Measurements from ENCODE around the gene MAPK8IP3. TPM values are rescaled to one million over a fixed set of nuclear protein-coding genes. Genes with fewer than 3 reads are reported as not detected.

Gene MAPK8IP3
- total RNA-seq, 1 donor from 2014 or later: 201 TPM

GRCh38 chr16:1766701-1767100 lies 60.7 kb downstream of the MAPK8IP3 start:
- ATAC-seq (ENCODE audit: low read depth) (no peak), DNase-seq (no peak)
- H3K27ac Mint-ChIP-seq: no peak overlapping the region
- H3K4me1 Mint-ChIP-seq: peaks cover 9% of the 10 kb centered on the region
- TF ChIP-seq CTCF (IDR thresholded peaks at IDR 0.05): no peak
- ChIA-PET CTCF (no interaction called here), POLR2A (no interaction called here)
- H3K4me3 Mint-ChIP-seq: no peak overlapping the region
- H3K27me3 Mint-ChIP-seq: no peaks in the 10 kb centered on the region
- H3K36me3 Mint-ChIP-seq (ENCODE audit: low read depth): peaks cover 54% of the 10 kb centered on the region
- H3K9me3 Mint-ChIP-seq: no peaks in the 10 kb centered on the region
- intact Hi-C loops (cut with micrococcal nuclease): no loop called here

- ChIA-PET CTCF (no interaction called here), POLR2A (interaction anchor here (1.9 kb wide), 1 partner anchor 62 kb away, joined by 10 read pairs; the partner anchor contains the start of gene MAPK8IP3)
- no peak for DNase-seq
- Mint-ChIP-seq H3K4me1 (peaks cover 16% of the 10 kb centered on the region), H3K4me3 (no peak overlapping the region), H3K9me3 (no peaks in the 10 kb centered on the region), H3K27ac (no peak overlapping the region), H3K27me3 (no peaks in the 10 kb centered on the region), H3K36me3 (ENCODE audit: low read depth) (peaks cover 53% of the 10 kb centered on the region)
- intact Hi-C loops (cut with micrococcal nuclease): no loop called here
- no peak for ATAC-seq (ENCODE audit: low read depth)
- TF ChIP-seq CTCF (IDR thresholded peaks at IDR 0.05): no peak
Measured at GRCh38 chr16:1767116-1767994, 61.4 kb downstream of the MAPK8IP3 start.

GRCh38 chr16:1768061-1768766 lies 62.2 kb downstream of the MAPK8IP3 start:
- H3K27ac Mint-ChIP-seq: peak overlapping the region; percentile 35
- DNase-seq: no peak
- no peaks in the 10 kb centered on the region for H3K9me3 Mint-ChIP-seq
- no peak for ATAC-seq (ENCODE audit: low read depth)
- no peak overlapping the region for H3K4me3 Mint-ChIP-seq
- H3K36me3 Mint-ChIP-seq (ENCODE audit: low read depth): peaks cover 50% of the 10 kb centered on the region
- TF ChIP-seq CTCF (IDR thresholded peaks at IDR 0.05): no peak
- ChIA-PET CTCF (no interaction called here), POLR2A (interaction anchor here (0.9 to 1.9 kb wide), 2 partner anchors 43 to 62 kb away, joined by 3 to 10 read pairs; partner anchors contain the start of gene MAPK8IP3)
- no peaks in the 10 kb centered on the region for H3K27me3 Mint-ChIP-seq
- peaks cover 17% of the 10 kb centered on the region for H3K4me1 Mint-ChIP-seq
- intact Hi-C loops (cut with micrococcal nuclease): no loop called here

- Mint-ChIP-seq H3K4me1 (peaks cover 18% of the 10 kb centered on the region), H3K9me3 (no peaks in the 10 kb centered on the region), H3K4me3 (no peak overlapping the region), H3K36me3 (ENCODE audit: low read depth) (peaks cover 50% of the 10 kb centered on the region), H3K27ac (no peak overlapping the region), H3K27me3 (no peaks in the 10 kb centered on the region)
- DNase-seq: no peak
- ChIA-PET POLR2A (interaction anchor here (0.6 to 1.9 kb wide), 5 partner anchors 10 to 386 kb away, joined by 3 to 10 read pairs (median 4); partner anchors contain the start of genes MAPK8IP3, NUBP2, SPSB3 and TRAF7), CTCF (interaction anchor here (2.1 kb wide), 1 partner anchor 62 kb away, joined by 8 read pairs; the partner anchor contains the start of gene MAPK8IP3)
- intact Hi-C loops (cut with micrococcal nuclease): no loop called here
- no peak for TF ChIP-seq CTCF (IDR thresholded peaks at IDR 0.05)
- ATAC-seq (ENCODE audit: low read depth): no peak
Measured at GRCh38 chr16:1768767-1769401, 62.9 kb downstream of the MAPK8IP3 start.

All from activated B cell treated with CpG ODN at 0.5 μM for 24 hours (primary cell).